ENCODE results near the gene SLC25A12.

- TF ChIP-seq POLR2AphosphoS5 (IDR thresholded peaks at IDR 0.05; ENCODE audit: low read depth, low read length) (no peak; the same call in 1 of the 2 replicates), TAF1 (IDR thresholded peaks at IDR 0.05; ENCODE audit: borderline replicate concordance, insufficient read depth, low read length) (no peak), REST (IDR thresholded peaks at IDR 0.05; ENCODE audit: insufficient read depth in 1 of 2, low read depth in 2 of 2, low read length in 2 of 2) (no peak)
Measured at GRCh38 chr2:171923206-171923605, 29.2 kb upstream of the SLC25A12 start.

Measured in PFSK-1 (cell line).